Uterus (tissue), 2 donors: ENCODE measurements around the gene SNCAIP.

Source experiments
- POLR2A ChIP-seq, 2 donors: fragments of 450-650 bp; IDR thresholded peaks; one replicate each; pipeline ENCODE4 v1.6.1; 2016; ENCODE audit warnings: antibody characterized with exemption in 2 of 2, mild to moderate bottlenecking in 1 of 2, moderate library complexity in 1 of 2
- TF ChIP-seq, protein P1 (sequence below), 4 experiments: fragments of 200-600 bp in 2 of 4; fragments of 450-650 bp in 2 of 4; sonication (generic) in 2 of 4; IDR thresholded peaks; one replicate each; pipeline ENCODE4 v1.5.1; 2016 to 2019; ENCODE audit warnings: antibody characterized with exemption in 4 of 4, mild to moderate bottlenecking in 2 of 4, moderate library complexity in 1 of 4

DNA sequence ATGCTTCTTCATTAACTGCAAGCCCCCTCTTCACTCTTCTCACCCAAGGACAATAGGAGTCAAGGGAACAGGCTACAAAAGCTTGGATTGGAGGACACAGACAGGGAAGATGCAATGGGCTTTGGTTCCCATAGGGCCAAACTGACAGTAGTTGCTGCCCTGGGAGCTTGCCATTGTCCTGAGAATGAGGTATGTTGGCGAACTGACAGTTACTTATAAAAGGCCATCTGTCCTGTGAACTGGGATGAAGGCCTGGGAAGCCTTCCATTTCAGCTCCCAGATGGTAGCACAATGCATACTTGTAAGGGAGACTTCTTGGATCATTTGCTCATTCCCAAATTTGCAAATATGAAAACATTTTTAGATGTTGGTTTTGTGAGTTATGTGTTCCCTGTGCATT lies 88.9 kb downstream of the SNCAIP start:
- TF ChIP-seq, protein P1, sequence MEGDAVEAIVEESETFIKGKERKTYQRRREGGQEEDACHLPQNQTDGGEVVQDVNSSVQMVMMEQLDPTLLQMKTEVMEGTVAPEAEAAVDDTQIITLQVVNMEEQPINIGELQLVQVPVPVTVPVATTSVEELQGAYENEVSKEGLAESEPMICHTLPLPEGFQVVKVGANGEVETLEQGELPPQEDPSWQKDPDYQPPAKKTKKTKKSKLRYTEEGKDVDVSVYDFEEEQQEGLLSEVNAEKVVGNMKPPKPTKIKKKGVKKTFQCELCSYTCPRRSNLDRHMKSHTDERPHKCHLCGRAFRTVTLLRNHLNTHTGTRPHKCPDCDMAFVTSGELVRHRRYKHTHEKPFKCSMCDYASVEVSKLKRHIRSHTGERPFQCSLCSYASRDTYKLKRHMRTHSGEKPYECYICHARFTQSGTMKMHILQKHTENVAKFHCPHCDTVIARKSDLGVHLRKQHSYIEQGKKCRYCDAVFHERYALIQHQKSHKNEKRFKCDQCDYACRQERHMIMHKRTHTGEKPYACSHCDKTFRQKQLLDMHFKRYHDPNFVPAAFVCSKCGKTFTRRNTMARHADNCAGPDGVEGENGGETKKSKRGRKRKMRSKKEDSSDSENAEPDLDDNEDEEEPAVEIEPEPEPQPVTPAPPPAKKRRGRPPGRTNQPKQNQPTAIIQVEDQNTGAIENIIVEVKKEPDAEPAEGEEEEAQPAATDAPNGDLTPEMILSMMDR (IDR thresholded peaks at IDR 0.05), result no peak
- no peak for TF ChIP-seq POLR2A (IDR thresholded peaks at IDR 0.05)
